Measurements from ENCODE around the gene SLC22A1.

DNA sequence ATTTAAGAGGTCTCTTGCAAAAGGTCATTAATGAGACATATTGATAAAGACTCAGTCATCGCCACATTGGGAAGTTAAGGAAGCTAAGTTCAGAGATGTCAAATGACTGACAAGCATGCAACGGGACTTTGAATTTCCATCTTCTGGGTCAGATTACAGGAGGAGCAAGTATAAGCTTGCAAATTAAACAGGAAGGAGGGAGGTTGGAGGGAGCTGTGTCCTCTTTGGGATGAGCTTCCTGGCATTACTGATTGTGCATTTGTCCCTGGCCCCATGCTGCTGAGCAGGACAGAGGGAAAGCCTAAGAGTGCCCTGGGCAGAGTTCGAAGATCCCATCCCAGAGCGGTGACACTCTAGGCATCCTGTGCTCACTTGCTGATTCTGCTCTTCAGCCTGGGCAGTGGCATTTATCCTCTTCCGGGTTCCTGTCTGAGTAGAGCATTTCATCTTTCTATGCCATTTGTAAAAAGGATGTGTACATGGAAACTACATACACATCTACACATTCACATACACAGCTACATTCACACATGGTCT is 40.5 kb downstream of the SLC22A1 start:
- TF ChIP-seq ATF2 (IDR thresholded peaks at IDR 0.05; ENCODE audit: low read length) (no peak), FOSL1 (IDR thresholded peaks at IDR 0.05; ENCODE audit: insufficient read depth, low read depth, low read length) (no peak), BCL11A (IDR thresholded peaks at IDR 0.05; ENCODE audit: low read depth in 2 of 2, low read length in 2 of 2) (no peak), CREB1 (IDR thresholded peaks at IDR 0.05) (no peak), RBBP5 (IDR thresholded peaks at IDR 0.05; ENCODE audit: borderline replicate concordance, low read depth, low read length) (no peak), SIRT6 (IDR thresholded peaks at IDR 0.05; ENCODE audit: low read length) (no peak), KDM1A (IDR thresholded peaks at IDR 0.05; ENCODE audit: borderline replicate concordance, low read length) (no peak), RAD21 (IDR thresholded peaks at IDR 0.05 in 1 of 2, conservative IDR thresholded peaks at IDR 0.05 in 1 of 2; ENCODE audit: low read depth in 2 of 2, low read length in 2 of 2) (no peak)
- TF ChIP-seq, protein P1, sequence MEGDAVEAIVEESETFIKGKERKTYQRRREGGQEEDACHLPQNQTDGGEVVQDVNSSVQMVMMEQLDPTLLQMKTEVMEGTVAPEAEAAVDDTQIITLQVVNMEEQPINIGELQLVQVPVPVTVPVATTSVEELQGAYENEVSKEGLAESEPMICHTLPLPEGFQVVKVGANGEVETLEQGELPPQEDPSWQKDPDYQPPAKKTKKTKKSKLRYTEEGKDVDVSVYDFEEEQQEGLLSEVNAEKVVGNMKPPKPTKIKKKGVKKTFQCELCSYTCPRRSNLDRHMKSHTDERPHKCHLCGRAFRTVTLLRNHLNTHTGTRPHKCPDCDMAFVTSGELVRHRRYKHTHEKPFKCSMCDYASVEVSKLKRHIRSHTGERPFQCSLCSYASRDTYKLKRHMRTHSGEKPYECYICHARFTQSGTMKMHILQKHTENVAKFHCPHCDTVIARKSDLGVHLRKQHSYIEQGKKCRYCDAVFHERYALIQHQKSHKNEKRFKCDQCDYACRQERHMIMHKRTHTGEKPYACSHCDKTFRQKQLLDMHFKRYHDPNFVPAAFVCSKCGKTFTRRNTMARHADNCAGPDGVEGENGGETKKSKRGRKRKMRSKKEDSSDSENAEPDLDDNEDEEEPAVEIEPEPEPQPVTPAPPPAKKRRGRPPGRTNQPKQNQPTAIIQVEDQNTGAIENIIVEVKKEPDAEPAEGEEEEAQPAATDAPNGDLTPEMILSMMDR (IDR thresholded peaks at IDR 0.05; ENCODE audit: control extremely low read depth in 1 of 3, insufficient read depth in 1 of 3, low read depth in 1 of 3, low read length in 3 of 3), result no peak
- TF ChIP-seq, protein P2, sequence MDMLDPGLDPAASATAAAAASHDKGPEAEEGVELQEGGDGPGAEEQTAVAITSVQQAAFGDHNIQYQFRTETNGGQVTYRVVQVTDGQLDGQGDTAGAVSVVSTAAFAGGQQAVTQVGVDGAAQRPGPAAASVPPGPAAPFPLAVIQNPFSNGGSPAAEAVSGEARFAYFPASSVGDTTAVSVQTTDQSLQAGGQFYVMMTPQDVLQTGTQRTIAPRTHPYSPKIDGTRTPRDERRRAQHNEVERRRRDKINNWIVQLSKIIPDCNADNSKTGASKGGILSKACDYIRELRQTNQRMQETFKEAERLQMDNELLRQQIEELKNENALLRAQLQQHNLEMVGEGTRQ (IDR thresholded peaks at IDR 0.05; ENCODE audit: low read length), result no peak
